Measurements from ENCODE around the gene SMAP2. TPM values are rescaled to one million over a fixed set of nuclear protein-coding genes. Genes with fewer than 3 reads are reported as not detected.

Gene SMAP2
- total RNA-seq, 3 donors from 2014 or later = 27.2 to 64.2 (median 33.1) TPM

DNA sequence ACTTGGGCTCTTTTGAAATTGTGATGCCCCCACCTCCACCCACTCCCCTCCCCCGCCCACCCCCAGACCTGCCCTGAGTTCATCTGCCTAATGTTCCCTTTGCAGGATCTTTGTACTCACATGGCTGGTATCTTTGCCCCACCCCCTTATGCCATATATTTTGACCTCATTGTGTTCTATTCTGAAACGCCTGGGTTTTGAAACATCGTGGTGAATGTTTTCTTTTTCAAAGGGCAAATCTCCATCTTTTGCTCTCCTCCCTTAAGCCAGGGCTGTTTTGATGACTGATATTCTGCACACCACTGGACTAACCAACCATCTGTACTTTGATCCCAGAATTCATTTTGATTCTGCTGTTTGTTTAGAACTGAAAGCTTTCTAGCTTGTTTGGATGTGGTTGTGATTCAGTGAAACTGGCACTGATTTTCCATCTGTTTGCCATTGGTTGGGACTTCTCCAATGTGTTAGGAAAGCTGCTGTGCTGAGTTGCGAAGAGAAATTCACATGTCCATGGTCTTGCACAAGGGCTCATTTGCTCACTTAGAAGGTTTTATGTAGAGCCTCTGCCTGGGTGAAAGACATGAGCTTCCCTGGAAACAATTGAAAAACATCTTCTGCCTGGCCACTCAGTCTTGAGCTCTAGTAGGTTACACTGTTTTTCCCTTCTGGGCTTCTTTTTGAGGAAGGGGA lies 16.5 kb downstream of the SMAP2 start:
- H3K27ac ChIP-seq = peak overlapping the region; percentile 61 to 82
- no peak for DNase-seq (ENCODE audit: low spot score in 2 of 2)
- H3K4me1 ChIP-seq = no peaks in the 10 kb centered on the region
- no peaks in the 10 kb centered on the region for H3K36me3 ChIP-seq
- H3K27me3 ChIP-seq = no peaks in the 10 kb centered on the region
- intact Hi-C loops (cut with DNase I; ENCODE audit: low total_unique reads) = no loop called here
- TF ChIP-seq POLR2AphosphoS5 (IDR thresholded peaks at IDR 0.05) (peak in 2 of 3 donors; percentile 32 to 54), POLR2A (IDR thresholded peaks at IDR 0.05) (no peak)
- TF ChIP-seq, protein P1, sequence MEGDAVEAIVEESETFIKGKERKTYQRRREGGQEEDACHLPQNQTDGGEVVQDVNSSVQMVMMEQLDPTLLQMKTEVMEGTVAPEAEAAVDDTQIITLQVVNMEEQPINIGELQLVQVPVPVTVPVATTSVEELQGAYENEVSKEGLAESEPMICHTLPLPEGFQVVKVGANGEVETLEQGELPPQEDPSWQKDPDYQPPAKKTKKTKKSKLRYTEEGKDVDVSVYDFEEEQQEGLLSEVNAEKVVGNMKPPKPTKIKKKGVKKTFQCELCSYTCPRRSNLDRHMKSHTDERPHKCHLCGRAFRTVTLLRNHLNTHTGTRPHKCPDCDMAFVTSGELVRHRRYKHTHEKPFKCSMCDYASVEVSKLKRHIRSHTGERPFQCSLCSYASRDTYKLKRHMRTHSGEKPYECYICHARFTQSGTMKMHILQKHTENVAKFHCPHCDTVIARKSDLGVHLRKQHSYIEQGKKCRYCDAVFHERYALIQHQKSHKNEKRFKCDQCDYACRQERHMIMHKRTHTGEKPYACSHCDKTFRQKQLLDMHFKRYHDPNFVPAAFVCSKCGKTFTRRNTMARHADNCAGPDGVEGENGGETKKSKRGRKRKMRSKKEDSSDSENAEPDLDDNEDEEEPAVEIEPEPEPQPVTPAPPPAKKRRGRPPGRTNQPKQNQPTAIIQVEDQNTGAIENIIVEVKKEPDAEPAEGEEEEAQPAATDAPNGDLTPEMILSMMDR (IDR thresholded peaks at IDR 0.05) = no peak
- H3K9me3 ChIP-seq = no peaks in the 10 kb centered on the region
- no peak overlapping the region for H3K4me3 ChIP-seq

DNA sequence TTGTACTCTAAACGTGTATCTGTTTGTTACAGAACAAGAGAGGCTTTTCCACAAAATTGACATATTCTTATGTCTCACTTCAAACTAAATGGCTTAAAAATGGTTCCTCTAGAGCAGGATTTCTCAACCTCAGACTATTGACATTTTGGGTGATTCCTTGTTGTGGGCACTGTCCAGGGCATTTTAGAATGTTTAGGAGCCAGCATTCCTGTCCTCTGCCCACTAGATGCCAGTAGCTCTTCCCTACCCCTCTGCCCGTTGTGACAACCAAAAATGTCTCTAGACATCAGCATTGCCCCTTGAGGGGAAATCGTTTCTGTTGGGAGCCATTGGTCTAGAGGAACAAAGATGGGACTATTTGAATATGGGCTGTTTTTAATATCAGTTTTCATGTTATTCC lies 17.3 kb downstream of the SMAP2 start:
- DNase-seq (ENCODE audit: low spot score in 2 of 2) = no peak
- Histone ChIP-seq H3K4me3 (no peak overlapping the region), H3K4me1 (no peaks in the 10 kb centered on the region), H3K36me3 (no peaks in the 10 kb centered on the region), H3K9me3 (no peaks in the 10 kb centered on the region), H3K27me3 (no peaks in the 10 kb centered on the region), H3K27ac (peak overlapping the region; percentile 61 to 82)
- TF ChIP-seq POLR2AphosphoS5 (IDR thresholded peaks at IDR 0.05) = no peak
- no peak for TF ChIP-seq POLR2A (IDR thresholded peaks at IDR 0.05)
- TF ChIP-seq, protein P1 (IDR thresholded peaks at IDR 0.05) = no peak
- intact Hi-C loops (cut with DNase I; ENCODE audit: low total_unique reads) = no loop called here

- no peaks in the 10 kb centered on the region for H3K4me1 ChIP-seq
- no peak for DNase-seq (ENCODE audit: low spot score in 2 of 2)
These were observed 18.2 kb downstream of the SMAP2 start for GRCh38 chr1:40391688-40392145.

GRCh38 chr1:40392221-40392620 lies 18.7 kb downstream of the SMAP2 start:
- H3K27ac ChIP-seq = peak overlapping the region; percentile 29 to 56
- TF ChIP-seq, protein P1 (IDR thresholded peaks at IDR 0.05) = no peak
- no peak for TF ChIP-seq POLR2A (IDR thresholded peaks at IDR 0.05)
- no peak for TF ChIP-seq POLR2AphosphoS5 (IDR thresholded peaks at IDR 0.05)
- no peaks in the 10 kb centered on the region for H3K4me1 ChIP-seq
- no peaks in the 10 kb centered on the region for H3K27me3 ChIP-seq
- H3K9me3 ChIP-seq = no peaks in the 10 kb centered on the region
- DNase-seq (ENCODE audit: low spot score in 2 of 2) = no peak
- H3K4me3 ChIP-seq = no peak overlapping the region
- intact Hi-C loops (cut with DNase I; ENCODE audit: low total_unique reads) = no loop called here
- H3K36me3 ChIP-seq = no peaks in the 10 kb centered on the region

More at GRCh38 chr1:40391688-40392145, 18.2 kb downstream of the SMAP2 start:
- Histone ChIP-seq H3K27me3 (no peaks in the 10 kb centered on the region), H3K4me3 (no peak overlapping the region), H3K36me3 (no peaks in the 10 kb centered on the region), H3K9me3 (no peaks in the 10 kb centered on the region), H3K27ac (peak overlapping the region; percentile 29 to 82)
- intact Hi-C loops (cut with DNase I; ENCODE audit: low total_unique reads) = no loop called here
- TF ChIP-seq POLR2A (IDR thresholded peaks at IDR 0.05) = no peak
- no peak for TF ChIP-seq POLR2AphosphoS5 (IDR thresholded peaks at IDR 0.05)
- TF ChIP-seq, protein P1 (IDR thresholded peaks at IDR 0.05) = no peak

GRCh38 chr1:40393173-40393572 lies 19.6 kb downstream of the SMAP2 start:
- TF ChIP-seq, protein P1 (IDR thresholded peaks at IDR 0.05) = no peak
- TF ChIP-seq POLR2AphosphoS5 (IDR thresholded peaks at IDR 0.05) = no peak
- no peak for TF ChIP-seq POLR2A (IDR thresholded peaks at IDR 0.05)
- H3K4me3 ChIP-seq = no peak overlapping the region
- no peaks in the 10 kb centered on the region for H3K9me3 ChIP-seq
- intact Hi-C loops (cut with DNase I; ENCODE audit: low total_unique reads) = no loop called here
- DNase-seq (ENCODE audit: low spot score in 2 of 2) = no peak
- H3K27ac ChIP-seq = no peak overlapping the region
- no peaks in the 10 kb centered on the region for H3K36me3 ChIP-seq
- no peaks in the 10 kb centered on the region for H3K4me1 ChIP-seq
- no peaks in the 10 kb centered on the region for H3K27me3 ChIP-seq
